K562 (cell line): Measurements from ENCODE around the gene IGFL1. TPM values are rescaled to one million over a fixed set of nuclear protein-coding genes. Genes with fewer than 3 reads are reported as not detected.

ENCODE experiments used
- ATAC-seq: fragments of 200-7000 bp; cut with Tn5 transposase; 3 replicates; pipeline ENCODE4 v1.9.1; 2020; ENCODE audit warnings: moderate library complexity
- BruUV-seq: library from RNA; stranded (reverse); fragments of 400-500 nt; replicated peaks from 2 replicates; lab custom pipeline; 2021; lab: Mats Ljungman, UMichigan
- CTCF ChIA-PET: fragments of 300-600 bp; formaldehyde crosslinking; extraction: SDS; loops from one replicate; lab custom pipeline; 2021; ENCODE audit warnings: low intra/inter-chr PET ratio; lab: Yijun Ruan, JAX
- POLR2A ChIA-PET: fragments of 300-600, 350-650 bp; sonication (Branson Sonifier 250); formaldehyde crosslinking; extraction: SDS; loops from one replicate; lab custom pipeline; 2021; ENCODE audit warnings: antibody characterized with exemption, inconsistent platforms; lab: Yijun Ruan, JAX
- DNase-seq, 4 experiments: peaks; one replicate each; pipeline versions ENCODE4 v3.0.0 to v3.0.0-alpha.2; 2011 to 2018; ENCODE audit warnings: low spot score in 3 of 4, mixed read lengths in 3 of 4; ENCODE audit errors: extremely low read depth in 1 of 4
- FAIRE-seq: peaks from 2 replicates; lab custom pipeline; 2011; peaks lifted over from hg19 to GRCh38; lab: Jason Lieb, UNC
- H2AFZ ChIP-seq: 2 replicates; pipeline ENCODE4 v1.6.0; 2011; ENCODE audit warnings: low read depth, low read length, control low read depth, inconsistent platforms
- H3K27ac ChIP-seq: fragments of 200-600 bp; 3 replicates; pipeline ENCODE4 v1.8.0; 2011; ENCODE audit warnings: low read depth, mild to moderate bottlenecking, control low read depth, inconsistent platforms, low read length, moderate library complexity, mixed read lengths; ENCODE audit errors: extremely low read depth
- H3K27me3 ChIP-seq, 2 experiments: fragments of 300-600 bp in 1 of 2; 2 replicates in 1 of 2; 3 replicates in 1 of 2; pipeline versions ENCODE4 v1.6.0 to v1.8.0; 2011; ENCODE audit warnings: inconsistent platforms in 2 of 2, low read length in 2 of 2, mild to moderate bottlenecking in 1 of 2, mixed read lengths in 1 of 2, moderate library complexity in 1 of 2; ENCODE audit not compliant: control insufficient read depth in 2 of 2, insufficient read depth in 2 of 2
- H3K36me3 ChIP-seq: fragments of 300-600 bp; 3 replicates; pipeline ENCODE4 v1.8.0; 2011; ENCODE audit warnings: mild to moderate bottlenecking, low read length, inconsistent platforms; ENCODE audit not compliant: control insufficient read depth, insufficient read depth
- H3K4me1 ChIP-seq, 2 experiments: fragments of 200-600 bp in 1 of 2; replicated peaks in 1 of 2; 2 replicates in 1 of 2; 3 replicates in 1 of 2; pipeline versions ENCODE4 v1.5.1 to v1.8.0; 2011; ENCODE audit warnings: inconsistent platforms in 2 of 2, low read length in 2 of 2, mild to moderate bottlenecking in 1 of 2, mixed read lengths in 1 of 2, moderate library complexity in 1 of 2; ENCODE audit not compliant: control insufficient read depth in 2 of 2, insufficient read depth in 2 of 2
- H3K4me2 ChIP-seq: 2 replicates; pipeline ENCODE4 v1.6.1; 2011; ENCODE audit warnings: low read length, control low read depth, inconsistent platforms, mixed read lengths; ENCODE audit not compliant: insufficient read depth
- H3K4me3 ChIP-seq: fragments of 200-600 bp; sonication (generic), shearing (Covaris generic); 2 replicates; pipeline ENCODE4 v1.5.1; 2016; ENCODE audit warnings: control low read depth, inconsistent platforms
- H3K79me2 ChIP-seq: fragments of 200-600 bp; 3 replicates; pipeline ENCODE4 v1.8.0; 2011; ENCODE audit warnings: low read length, inconsistent platforms; ENCODE audit not compliant: control insufficient read depth, insufficient read depth
- H3K9ac ChIP-seq, 2 experiments: 2 replicates each; pipeline versions ENCODE4 v1.6.0 to v1.6.1; 2011; ENCODE audit warnings: low read depth in 2 of 2, low read length in 2 of 2, control low read depth in 1 of 2, inconsistent platforms in 1 of 2, mild to moderate bottlenecking in 1 of 2, mixed read lengths in 1 of 2; ENCODE audit not compliant: insufficient read depth in 1 of 2
- H3K9me1 ChIP-seq: one replicate; pipeline ENCODE4 v1.6.0; 2011; ENCODE audit warnings: inconsistent platforms, mild to moderate bottlenecking, low read length, moderate library complexity; ENCODE audit not compliant: control insufficient read depth, insufficient read depth
- H3K9me3 ChIP-seq: replicated peaks from 2 replicates; pipeline ENCODE4 v1.5.1; 2011; ENCODE audit warnings: low read depth, low read length, inconsistent platforms; ENCODE audit not compliant: control insufficient read depth, insufficient read depth
- H4K20me1 ChIP-seq: replicated peaks from 2 replicates; pipeline ENCODE4 v1.6.1; 2011; ENCODE audit warnings: low read length, inconsistent platforms, mixed read lengths; ENCODE audit not compliant: control insufficient read depth, insufficient read depth
- ARID3B ChIP-seq: fragments of 250-450 bp; sonication (Bioruptor Pico); IDR thresholded peaks from 2 replicates; pipeline ENCODE4 v1.4.0; 2020; ENCODE audit warnings: borderline replicate concordance
- BCLAF1 ChIP-seq, 2 experiments: fragments of 450-650 bp in 1 of 2; IDR thresholded peaks; 2 replicates each; pipeline ENCODE4 v1.6.1; 2011 to 2017; ENCODE audit warnings: low read depth in 2 of 2, antibody characterized with exemption in 1 of 2, borderline replicate concordance in 1 of 2, low read length in 1 of 2, mild to moderate bottlenecking in 1 of 2, mixed read lengths in 1 of 2; ENCODE audit not compliant: control insufficient read depth in 1 of 2
- BDP1 ChIP-seq: IDR thresholded peaks from 3 replicates; pipeline ENCODE4 v1.6.1; 2011; ENCODE audit not compliant: insufficient read length, insufficient read depth
- CBX3 ChIP-seq, 2 experiments: IDR thresholded peaks; 1 replicate in 1 of 2; 2 replicates in 1 of 2; pipeline ENCODE4 v1.6.1; 2012; ENCODE audit warnings: inconsistent platforms in 2 of 2, low read length in 2 of 2, borderline replicate concordance in 1 of 2, control low read depth in 1 of 2
- CREM ChIP-seq: IDR thresholded peaks from 2 replicates; pipeline ENCODE4 v1.6.1; 2014; ENCODE audit warnings: antibody characterized with exemption, low read depth
- DNMT1 ChIP-seq: fragments of 450-650 bp; IDR thresholded peaks from 2 replicates; pipeline ENCODE4 v1.6.1; 2016; ENCODE audit warnings: antibody characterized with exemption, mild to moderate bottlenecking
- SETDB1 ChIP-seq: IDR thresholded peaks from one replicate; pipeline ENCODE4 v1.6.1; 2012; ENCODE audit warnings: low read length, control low read depth, inconsistent platforms
- SMAD4 ChIP-seq: fragments of 250-450 bp; sonication (Bioruptor Pico); conservative IDR thresholded peaks from 2 replicates; pipeline ENCODE4 v1.8.0; 2021; ENCODE audit warnings: inconsistent platforms, mild to moderate bottlenecking, moderate library complexity
- SREBF1 ChIP-seq: fragments of 150-350 bp; IDR thresholded peaks from 2 replicates; pipeline ENCODE4 v1.6.1; 2014; ENCODE audit warnings: antibody characterized with exemption, low read depth, low read length, borderline replicate concordance
- ZNF274 ChIP-seq: IDR thresholded peaks from 2 replicates; pipeline ENCODE4 v1.6.1; 2011; ENCODE audit warnings: low read depth, mild to moderate bottlenecking, low read length, moderate library complexity, borderline replicate concordance
- ZNF436 ChIP-seq: fragments of 250-450, 450-650 bp; sonication (Bioruptor Pico); formaldehyde crosslinking; IDR thresholded peaks from 2 replicates; pipeline ENCODE4 v1.7.0; 2020; ENCODE audit warnings: mild to moderate bottlenecking
- WGBS: fragments of 100-300 bp; shearing (Covaris generic); methylation state at CpG from one replicate; pipeline ENCODE4 v1.1.6; 2016; ENCODE audit warnings: low coverage, mixed read lengths; ENCODE audit not compliant: insufficient coverage; ENCODE audit errors: missing lambda C conversion rate; 5-methylcytosine and 5-hydroxymethylcytosine counted together
- in situ Hi-C: fragments of 300-500 bp; cut with MboI; formaldehyde crosslinking; loops from 4 replicates; pipeline ENCODE4 v1.15.0; 2018; ENCODE audit warnings: inconsistent platforms, mixed read lengths
- intact Hi-C: fragments of 100-400 bp; cut with micrococcal nuclease; formaldehyde crosslinking; loops from 2 replicates; pipeline ENCODE4 v1.14.2; 2022
- polyA plus RNA-seq, 8 experiments: library from polyadenylated mRNA; depleted of rRNA in 4 of 8; stranded (reverse) in 5 of 8; unstranded in 3 of 8; fragments of >200 nt; fragmentation: Nextera tagmentation in 2 of 8; fragmentation: Illumina TruSeq in 1 of 8; extraction: Ambion mirVana in 2 of 8; extraction: Trizol in 1 of 8; gene quantifications; 2 replicates each; pipeline versions ENCODE4 v1.2.1 to v1.2.3, GENCODE V29; 2011 to 2014; ENCODE audit warnings: inconsistent platforms in 1 of 8, missing spikeins in 1 of 8
- total RNA-seq, 7 experiments: library from RNA; depleted of rRNA in 6 of 7; stranded (reverse); fragments of >200 nt in 6 of 7; fragmentation: Illumina TruSeq in 2 of 7; extraction: Trizol in 2 of 7; gene quantifications; 2 replicates each; pipeline versions ENCODE4 v1.2.1 to v1.2.3, GENCODE V29; 2011 to 2021; ENCODE audit warnings: low replicate concordance in 1 of 7
- TF ChIP-seq, protein P1 (sequence below): fragments of 450-650 bp; IDR thresholded peaks from 2 replicates; pipeline ENCODE4 v1.7.1; 2018; ENCODE audit warnings: mild to moderate bottlenecking, low read depth; ENCODE audit not compliant: partially characterized antibody

Gene IGFL1
- total and polyA plus RNA-seq, 9 of the 15 experiments (the other 6 are each of a cell fraction or from before 2014, with no cell fraction given): not detected

- H3K27ac ChIP-seq: no peak overlapping the region
- intact Hi-C loops: no loop called here
- FAIRE-seq (no peak), ATAC-seq (no peak), DNase-seq (no peak)
- BruUV-seq: no TSS peak
- ChIA-PET CTCF (no interaction called here), POLR2A (no interaction called here)
- no peaks in the 10 kb centered on the region for H3K79me2 ChIP-seq
- no peaks in the 10 kb centered on the region for H3K36me3 ChIP-seq
- TF ChIP-seq ARID3B (CRISPR knock-in tag) (no peak), CBX3 (IDR thresholded peaks at IDR 0.05; ENCODE audit: borderline replicate concordance in 1 of 2, low read length in 2 of 2) (no peak), BDP1 (no peak), BCLAF1 (IDR thresholded peaks at IDR 0.05; ENCODE audit: borderline replicate concordance in 1 of 2, control insufficient read depth in 1 of 2, low read depth in 2 of 2, low read length in 1 of 2) (no peak), DNMT1 (no peak), SREBF1 (no peak), SETDB1 (no peak), SMAD4 (CRISPR knock-in tag) (no peak), ZNF274 (no peak), CREM (no peak), ZNF436 (CRISPR knock-in tag) (no peak)
- TF ChIP-seq, protein P1, sequence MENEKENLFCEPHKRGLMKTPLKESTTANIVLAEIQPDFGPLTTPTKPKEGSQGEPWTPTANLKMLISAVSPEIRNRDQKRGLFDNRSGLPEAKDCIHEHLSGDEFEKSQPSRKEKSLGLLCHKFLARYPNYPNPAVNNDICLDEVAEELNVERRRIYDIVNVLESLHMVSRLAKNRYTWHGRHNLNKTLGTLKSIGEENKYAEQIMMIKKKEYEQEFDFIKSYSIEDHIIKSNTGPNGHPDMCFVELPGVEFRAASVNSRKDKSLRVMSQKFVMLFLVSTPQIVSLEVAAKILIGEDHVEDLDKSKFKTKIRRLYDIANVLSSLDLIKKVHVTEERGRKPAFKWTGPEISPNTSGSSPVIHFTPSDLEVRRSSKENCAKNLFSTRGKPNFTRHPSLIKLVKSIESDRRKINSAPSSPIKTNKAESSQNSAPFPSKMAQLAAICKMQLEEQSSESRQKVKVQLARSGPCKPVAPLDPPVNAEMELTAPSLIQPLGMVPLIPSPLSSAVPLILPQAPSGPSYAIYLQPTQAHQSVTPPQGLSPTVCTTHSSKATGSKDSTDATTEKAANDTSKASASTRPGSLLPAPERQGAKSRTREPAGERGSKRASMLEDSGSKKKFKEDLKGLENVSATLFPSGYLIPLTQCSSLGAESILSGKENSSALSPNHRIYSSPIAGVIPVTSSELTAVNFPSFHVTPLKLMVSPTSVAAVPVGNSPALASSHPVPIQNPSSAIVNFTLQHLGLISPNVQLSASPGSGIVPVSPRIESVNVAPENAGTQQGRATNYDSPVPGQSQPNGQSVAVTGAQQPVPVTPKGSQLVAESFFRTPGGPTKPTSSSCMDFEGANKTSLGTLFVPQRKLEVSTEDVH: no peak
- H3K9ac ChIP-seq: no peak overlapping the region
- in situ Hi-C loops: no loop called here
- H3K4me1 ChIP-seq: no peaks in the 10 kb centered on the region; a peak in 1 of 5 replicates
- H3K4me2 ChIP-seq: no peak overlapping the region
- no peaks in the 10 kb centered on the region for H3K9me3 ChIP-seq
- no peaks in the 10 kb centered on the region for H3K9me1 ChIP-seq
- no peaks in the 10 kb centered on the region for H4K20me1 ChIP-seq
- no peak overlapping the region for H3K4me3 ChIP-seq
- no peak overlapping the region for H2AFZ ChIP-seq
- H3K27me3 ChIP-seq: peaks cover 9 to 26% of the 10 kb centered on the region in 2 experiments
- 2% methylated on average over 16 of the region's 17 CpGs for WGBS
Measured at GRCh38 chr19:46270521-46271256, 41.1 kb downstream of the IGFL1 start.
